GM12891 (cell line): ENCODE measurements around the gene FOLR1. TPM values are rescaled to one million over a fixed set of nuclear protein-coding genes. Genes with fewer than 3 reads are reported as not detected.
"Not testable (repeated sequence)": the region's sequence is repeated elsewhere in the genome, so short reads cannot be mapped to it uniquely, and the experiment has no call there.

Experiments used
- DNase-seq: peaks from one replicate; pipeline ENCODE4 v3.0.0; 2011; ENCODE audit warnings: low spot score; ENCODE audit not compliant: insufficient read length
- FAIRE-seq: peaks from 2 replicates; lab custom pipeline; 2011; peaks lifted over from hg19 to GRCh38; lab: Jason Lieb, UNC
- PAX5 ChIP-seq: IDR thresholded peaks from 2 replicates; pipeline ENCODE4 v1.6.1; 2011; ENCODE audit warnings: low read length, moderate library complexity, mild to moderate bottlenecking; ENCODE audit not compliant: insufficient read depth, severe bottlenecking
- POLR2A ChIP-seq: IDR thresholded peaks from 2 replicates; pipeline ENCODE4 v1.6.1; 2011; ENCODE audit warnings: low read depth, low read length, control low read depth
- POLR2AphosphoS5 ChIP-seq: IDR thresholded peaks from 2 replicates; pipeline ENCODE4 v1.6.1; 2011; ENCODE audit warnings: low read depth, low read length, control low read depth
- POU2F2 ChIP-seq: IDR thresholded peaks from 2 replicates; pipeline ENCODE4 v1.6.1; 2011; ENCODE audit warnings: low read depth, mild to moderate bottlenecking, control low read depth, low read length, moderate library complexity
- SPI1 ChIP-seq: IDR thresholded peaks from 2 replicates; pipeline ENCODE4 v1.6.1; 2011; ENCODE audit warnings: low read depth, low read length, control low read depth
- TAF1 ChIP-seq: IDR thresholded peaks from 2 replicates; pipeline ENCODE4 v1.6.1; 2011; ENCODE audit warnings: low read depth, low read length, control low read depth
- polyA plus RNA-seq: library from polyadenylated mRNA; unstranded; fragments of >200 nt; gene quantifications from one replicate; pipeline ENCODE4 v1.2.1, GENCODE V29; 2012; ENCODE audit warnings: low read depth, missing spikeins, inconsistent platforms; ENCODE audit not compliant: missing spikeins

FOLR1 gene
- polyA plus RNA-seq = not detected

DNA sequence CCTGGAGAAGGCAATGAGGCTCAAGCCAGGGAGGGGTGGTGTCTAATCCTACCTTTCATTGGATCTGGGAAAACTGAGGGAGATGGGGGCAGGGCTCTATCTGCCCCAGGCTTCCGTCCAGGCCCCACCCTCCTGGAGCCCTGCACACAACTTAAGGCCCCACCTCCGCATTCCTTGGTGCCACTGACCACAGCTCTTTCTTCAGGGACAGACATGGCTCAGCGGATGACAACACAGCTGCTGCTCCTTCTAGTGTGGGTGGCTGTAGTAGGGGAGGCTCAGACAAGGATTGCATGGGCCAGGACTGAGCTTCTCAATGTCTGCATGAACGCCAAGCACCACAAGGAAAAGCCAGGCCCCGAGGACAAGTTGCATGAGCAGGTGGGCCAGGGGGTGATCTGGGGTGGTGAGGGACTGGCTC, at the start of gene FOLR1:
FOLR1 (plus strand) TSS at position 180 of the 421 bp plus-strand sequence; CDS start at position 214, 34 bp downstream.
- no peak for DNase-seq

GRCh38 chr11:72142543-72142942, 49.4 kb upstream of the FOLR1 start:
- peak; percentile 87 for FAIRE-seq
- DNase-seq = not testable (repeated sequence)

More for the DNA sequence above, at the start of gene FOLR1:
- no peak for FAIRE-seq
- no peak for TF ChIP-seq POLR2A
- TF ChIP-seq POLR2AphosphoS5 = no peak
- TF ChIP-seq TAF1 = no peak

GRCh38 chr11:72144807-72145565, 47.0 kb upstream of the FOLR1 start:
- TF ChIP-seq TAF1 (no peak), POLR2A (no peak), POU2F2 (no peak), PAX5 (no peak), SPI1 (no peak), POLR2AphosphoS5 (no peak)
- no peak for FAIRE-seq
- DNase-seq = no peak

- TF ChIP-seq TAF1 = no peak
- no peak for TF ChIP-seq POLR2AphosphoS5
- TF ChIP-seq POLR2A = no peak
- no peak for TF ChIP-seq SPI1
- no peak for TF ChIP-seq POU2F2
- TF ChIP-seq PAX5 = no peak
- no peak for FAIRE-seq
- DNase-seq = no peak
These were observed 45.3 kb upstream of the FOLR1 start for GRCh38 chr11:72146625-72147024.

- TF ChIP-seq SPI1 (no peak), POU2F2 (no peak), PAX5 (no peak), POLR2AphosphoS5 (no peak), POLR2A (no peak), TAF1 (no peak)
- FAIRE-seq = no peak
- DNase-seq = no peak
These were observed 41.1 kb upstream of the FOLR1 start for GRCh38 chr11:72150882-72151281.

DNA sequence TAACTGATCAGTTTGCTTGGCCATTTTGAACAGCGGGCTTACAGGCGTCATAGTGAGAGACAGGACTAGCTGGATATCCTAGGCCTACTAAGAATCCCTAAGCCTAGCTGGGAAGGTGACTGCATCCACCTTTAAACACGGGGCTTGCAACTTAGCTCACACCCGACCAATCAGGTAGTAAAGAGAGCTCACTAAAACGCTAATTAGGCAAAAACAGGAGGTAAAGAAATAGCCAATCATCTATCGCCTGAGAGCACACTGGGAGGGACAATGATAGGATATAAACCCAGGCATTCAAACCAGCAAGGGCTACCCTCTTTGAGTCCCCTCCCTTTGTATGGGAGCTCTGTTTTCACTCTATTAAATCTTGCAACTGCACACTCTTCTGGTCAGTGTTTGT, 38.1 kb upstream of the FOLR1 start:
- not testable (repeated sequence) for DNase-seq, FAIRE-seq

- TF ChIP-seq TAF1 (no peak), POLR2A (no peak), POU2F2 (no peak), PAX5 (no peak), SPI1 (no peak), POLR2AphosphoS5 (no peak)
- DNase-seq (no peak), FAIRE-seq (no peak)
These were observed 37.1 kb upstream of the FOLR1 start for GRCh38 chr11:72154816-72155215.

DNA sequence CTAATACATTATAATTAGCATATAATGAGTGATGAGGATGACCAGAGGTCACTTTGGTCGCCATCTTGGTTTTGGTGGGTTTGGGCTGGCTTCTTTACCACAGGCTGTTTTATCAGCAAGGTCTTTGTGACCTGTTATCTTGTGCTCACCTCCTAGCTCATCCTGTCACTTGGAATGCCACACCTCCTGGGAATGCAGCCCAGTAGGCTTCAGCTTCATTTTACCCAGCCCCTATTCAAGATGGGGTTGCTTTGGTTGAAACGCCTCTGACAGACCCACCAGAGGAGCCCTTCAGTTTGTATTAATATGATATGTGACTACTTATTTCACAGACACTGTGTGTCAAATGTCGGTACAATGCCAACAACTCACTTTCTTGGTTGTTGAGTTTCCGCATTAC, 36.2 kb upstream of the FOLR1 start:
- no peak for TF ChIP-seq PAX5
- TF ChIP-seq TAF1 = no peak
- no peak for TF ChIP-seq POLR2AphosphoS5
- TF ChIP-seq POLR2A = no peak
- TF ChIP-seq POU2F2 = no peak
- TF ChIP-seq SPI1 = no peak
- no peak for DNase-seq
- no peak for FAIRE-seq

DNA sequence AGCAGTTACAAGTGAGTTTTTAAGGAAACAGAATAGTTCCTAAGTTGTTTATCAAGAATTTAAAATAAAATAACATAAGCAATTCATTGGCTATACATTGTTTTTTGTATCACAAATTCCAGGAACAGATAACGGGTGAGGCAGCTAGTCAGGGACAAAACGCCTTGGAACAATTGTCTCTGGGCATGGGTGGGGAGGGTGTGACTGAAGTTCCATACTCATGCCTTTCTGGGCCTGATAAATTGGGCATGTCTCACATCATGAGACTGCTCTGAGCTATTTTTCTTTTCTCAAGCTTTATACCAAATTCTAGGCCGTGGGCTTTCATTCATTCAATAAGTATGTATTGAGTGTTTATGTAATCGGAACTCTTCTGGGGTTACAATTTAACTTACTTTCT, 34.8 kb upstream of the FOLR1 start:
- FAIRE-seq (no peak), DNase-seq (no peak)
- TF ChIP-seq POU2F2 (no peak), POLR2AphosphoS5 (no peak)

GRCh38 chr11:72160319-72160718, 31.6 kb upstream of the FOLR1 start:
- no peak for TF ChIP-seq TAF1
- no peak for TF ChIP-seq POLR2AphosphoS5
- no peak for TF ChIP-seq POLR2A
- TF ChIP-seq PAX5 = no peak
- no peak for TF ChIP-seq SPI1
- TF ChIP-seq POU2F2 = no peak
- FAIRE-seq (no peak), DNase-seq (no peak)
